ENCODE measurements around the gene MACROH2A1.

DNA sequence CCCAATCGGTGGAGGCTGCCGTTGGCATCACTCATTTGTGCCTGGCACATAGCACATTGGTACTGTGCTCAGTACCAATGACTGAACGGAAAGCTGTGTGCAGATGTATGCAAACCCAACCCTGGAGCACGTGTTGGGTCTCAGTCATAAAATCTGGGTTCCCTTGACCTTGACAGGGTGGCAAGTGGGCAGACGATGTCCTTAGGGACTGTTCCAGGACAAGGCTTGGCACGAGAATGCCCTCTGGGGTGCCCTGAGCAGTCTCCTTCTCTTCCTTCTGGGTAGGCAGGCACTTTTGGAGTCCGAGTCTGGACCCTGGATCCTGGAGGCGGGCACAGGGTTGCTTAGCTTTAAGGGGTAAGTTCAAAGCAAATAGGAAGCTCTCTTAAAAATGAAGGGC, 75.8 kb downstream of the MACROH2A1 start:
- TF ChIP-seq, protein P1, sequence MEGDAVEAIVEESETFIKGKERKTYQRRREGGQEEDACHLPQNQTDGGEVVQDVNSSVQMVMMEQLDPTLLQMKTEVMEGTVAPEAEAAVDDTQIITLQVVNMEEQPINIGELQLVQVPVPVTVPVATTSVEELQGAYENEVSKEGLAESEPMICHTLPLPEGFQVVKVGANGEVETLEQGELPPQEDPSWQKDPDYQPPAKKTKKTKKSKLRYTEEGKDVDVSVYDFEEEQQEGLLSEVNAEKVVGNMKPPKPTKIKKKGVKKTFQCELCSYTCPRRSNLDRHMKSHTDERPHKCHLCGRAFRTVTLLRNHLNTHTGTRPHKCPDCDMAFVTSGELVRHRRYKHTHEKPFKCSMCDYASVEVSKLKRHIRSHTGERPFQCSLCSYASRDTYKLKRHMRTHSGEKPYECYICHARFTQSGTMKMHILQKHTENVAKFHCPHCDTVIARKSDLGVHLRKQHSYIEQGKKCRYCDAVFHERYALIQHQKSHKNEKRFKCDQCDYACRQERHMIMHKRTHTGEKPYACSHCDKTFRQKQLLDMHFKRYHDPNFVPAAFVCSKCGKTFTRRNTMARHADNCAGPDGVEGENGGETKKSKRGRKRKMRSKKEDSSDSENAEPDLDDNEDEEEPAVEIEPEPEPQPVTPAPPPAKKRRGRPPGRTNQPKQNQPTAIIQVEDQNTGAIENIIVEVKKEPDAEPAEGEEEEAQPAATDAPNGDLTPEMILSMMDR (IDR thresholded peaks at IDR 0.05) = no peak
- no peak for TF ChIP-seq POLR2A (IDR thresholded peaks at IDR 0.05)
